ENCODE results near the gene UBTF. TPM values are rescaled to one million over a fixed set of nuclear protein-coding genes. Genes with fewer than 3 reads are reported as not detected.
"Not testable (repeated sequence)": the region's sequence is repeated elsewhere in the genome, so short reads cannot be mapped to it uniquely, and the experiment has no call there.

Gene UBTF
- total RNA-seq, 1 donor from 2014 or later: 40.5 TPM

DNA sequence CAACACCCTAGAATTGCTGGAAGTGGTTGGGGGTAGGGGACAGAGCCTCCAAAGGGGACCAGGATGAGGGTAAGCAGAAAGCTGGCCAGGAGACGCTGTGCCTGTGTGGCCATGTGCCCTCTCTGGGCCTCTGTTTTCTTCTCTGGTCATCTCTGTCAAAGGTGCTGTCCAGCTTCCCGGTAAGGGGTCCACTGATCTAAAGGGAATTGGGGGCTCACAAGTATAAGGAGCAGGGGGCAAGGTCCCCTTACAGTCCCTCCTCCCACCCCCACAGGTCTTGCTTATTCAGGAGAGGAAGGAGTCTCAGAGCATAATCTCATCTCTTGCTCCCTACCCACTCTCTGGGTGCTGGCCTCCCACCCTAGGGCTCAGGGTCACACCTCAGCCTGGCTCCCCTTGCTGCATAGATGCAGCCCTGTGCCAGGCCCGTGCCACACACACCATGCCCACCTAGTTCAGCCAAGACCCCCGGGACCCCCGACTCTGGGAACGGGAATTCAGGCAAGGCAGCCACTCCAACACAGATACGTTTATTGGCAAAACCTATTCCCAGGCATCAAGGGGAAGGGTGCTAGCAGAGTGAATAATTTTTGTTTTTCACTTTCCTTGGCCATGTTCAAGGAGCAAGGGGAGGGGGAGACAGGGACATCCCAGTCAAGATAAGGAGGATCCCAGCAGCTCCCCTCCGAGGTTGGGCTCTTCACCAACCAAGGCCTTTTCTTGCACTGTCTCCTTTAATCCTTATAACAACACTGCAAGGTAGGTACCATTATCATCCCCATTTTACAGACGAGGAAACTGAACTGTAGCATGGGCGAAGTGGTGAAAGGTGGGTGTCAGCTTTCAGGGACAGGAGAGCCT is 28.6 kb upstream of the UBTF start:
- no peak for DNase-seq (ENCODE audit: low read depth in 2 of 2)

- DNase-seq (ENCODE audit: low read depth in 2 of 2): no peak
These were observed 28.0 kb upstream of the UBTF start for GRCh38 chr17:44247440-44247841.

GRCh38 chr17:44241106-44241624 is 21.7 kb upstream of the UBTF start:
- no peak for DNase-seq (ENCODE audit: low read depth in 2 of 2)

DNA sequence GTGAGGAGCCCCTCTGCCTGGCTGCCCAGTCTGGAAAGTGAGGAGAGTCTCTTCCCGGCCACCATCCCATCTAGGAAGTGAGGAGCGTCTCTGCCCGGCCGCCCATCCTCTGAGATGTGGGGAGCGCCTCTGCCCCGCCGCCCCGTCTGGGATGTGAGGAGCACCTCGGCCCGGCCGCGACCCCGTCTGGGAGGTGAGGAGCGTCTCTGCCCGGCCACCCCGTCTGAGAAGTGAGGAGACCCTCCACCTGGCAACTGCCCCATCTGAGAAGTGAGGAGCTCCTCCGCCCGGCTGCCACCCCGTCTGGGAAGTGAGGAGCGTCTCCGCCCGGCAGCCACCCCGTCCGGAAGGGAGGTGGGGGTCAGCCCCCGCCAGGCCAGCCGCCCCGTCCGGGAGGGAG is 18.4 kb upstream of the UBTF start:
- not testable (repeated sequence) for DNase-seq (ENCODE audit: low read depth in 2 of 2)

- DNase-seq (ENCODE audit: low read depth in 2 of 2): peak in 1 of 2 donors; percentile 70
These were observed 17.0 kb upstream of the UBTF start for GRCh38 chr17:44236444-44236991.

DNA sequence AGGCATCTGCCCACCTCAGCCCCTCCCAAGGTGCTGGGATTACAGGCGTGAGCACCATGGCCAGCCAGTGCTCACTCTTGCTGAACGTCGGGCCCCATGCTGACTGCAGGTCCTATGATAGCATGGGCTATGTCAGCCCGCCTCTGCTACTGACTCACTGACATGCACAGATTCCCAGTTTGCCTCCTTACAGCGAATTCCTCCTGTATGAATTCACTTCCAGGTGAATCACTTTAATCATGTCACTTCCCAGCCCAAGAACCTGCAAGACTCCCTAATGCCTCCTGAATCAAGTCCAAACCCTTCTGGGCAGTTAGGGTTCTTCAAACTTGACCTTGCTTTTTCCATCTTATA is 16.1 kb upstream of the UBTF start:
- peak; percentile 50 to 52 for DNase-seq (ENCODE audit: low read depth in 2 of 2)

DNA sequence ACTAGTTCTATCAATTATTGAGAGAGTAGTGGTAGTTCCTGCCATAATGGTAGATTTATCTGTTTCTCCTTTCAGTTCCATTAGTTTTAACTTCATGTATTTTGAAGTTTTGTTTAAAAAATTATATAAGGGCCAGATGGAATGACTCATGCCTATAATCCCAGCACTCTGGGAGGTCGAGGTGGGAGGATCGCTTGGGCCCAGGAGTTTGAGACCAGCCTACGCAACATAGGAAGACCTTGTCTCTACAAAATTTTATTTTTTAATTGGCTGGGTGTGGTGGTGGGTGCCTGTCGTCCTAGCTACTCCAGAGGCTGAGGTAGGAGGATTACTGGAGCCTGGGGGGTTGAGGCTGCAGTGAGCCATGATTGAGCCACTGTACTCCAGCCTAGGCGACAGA is 14.1 kb upstream of the UBTF start:
- DNase-seq (ENCODE audit: low read depth in 2 of 2): no peak

DNA sequence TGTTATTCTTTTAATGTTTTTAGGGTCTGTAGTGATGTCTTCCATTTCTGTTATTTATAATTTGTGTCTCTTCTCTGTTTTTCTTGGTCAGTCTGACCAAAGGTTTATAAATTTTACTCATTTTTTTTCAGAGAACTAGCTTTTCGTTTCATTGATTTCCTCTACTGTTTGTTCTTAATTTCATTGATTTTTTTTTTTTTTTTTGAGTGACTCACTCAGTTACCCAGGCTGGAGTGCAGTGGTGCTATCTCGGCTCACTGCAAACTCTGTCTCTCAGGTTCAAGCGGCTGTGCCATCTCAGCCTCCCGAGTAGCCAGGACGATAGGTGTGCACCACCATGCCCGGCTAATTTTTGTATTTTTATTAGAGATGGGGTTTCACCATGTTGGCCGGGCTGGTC is 12.6 kb upstream of the UBTF start:
- no peak for DNase-seq (ENCODE audit: low read depth in 2 of 2)

GRCh38 chr17:44230140-44230539 is 10.7 kb upstream of the UBTF start:
- peak in 1 of 2 donors; percentile 32 for DNase-seq (ENCODE audit: low read depth in 2 of 2)

DNA sequence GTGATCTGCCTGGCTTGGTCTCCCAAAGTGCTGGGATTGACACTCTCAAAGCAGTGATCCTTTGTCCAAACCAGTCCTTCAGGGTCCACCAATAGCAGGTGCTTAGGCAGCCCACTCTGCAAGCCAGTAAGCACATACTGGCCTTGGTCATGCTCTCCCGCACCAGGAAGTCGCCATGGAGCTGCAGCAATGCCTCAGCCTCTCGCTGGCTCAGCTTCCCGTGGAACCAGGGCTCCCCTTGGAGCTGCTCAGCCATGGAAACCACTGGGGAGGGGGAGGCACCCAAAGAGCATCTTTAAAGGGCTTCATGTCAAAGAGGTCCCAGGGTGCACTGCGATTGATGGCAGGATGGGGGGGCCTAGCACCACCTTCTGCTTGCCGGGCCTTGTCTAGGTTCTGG is 9.6 kb upstream of the UBTF start:
- DNase-seq (ENCODE audit: low read depth in 2 of 2): no peak

GRCh38 chr17:44223541-44224071 is 4.1 kb upstream of the UBTF start:
- DNase-seq (ENCODE audit: low read depth in 2 of 2): peak; percentile 36 to 82

- DNase-seq (ENCODE audit: low read depth in 2 of 2): peak; percentile 68 to 71
These were observed 2.8 kb upstream of the UBTF start for GRCh38 chr17:44222112-44222869.

DNA sequence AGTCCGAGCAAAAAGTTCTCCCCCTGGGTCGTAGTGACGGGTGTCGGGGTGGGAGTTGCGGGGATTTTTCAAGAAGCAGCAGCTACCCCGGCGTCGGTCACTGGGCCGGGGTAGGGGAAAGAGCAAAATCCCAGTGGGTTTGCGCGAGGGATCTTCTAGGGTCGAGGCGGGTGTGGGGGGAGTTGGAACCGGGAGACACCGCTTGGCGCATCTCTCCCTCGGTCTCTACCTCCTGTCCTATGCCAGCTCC is 2.3 kb upstream of the UBTF start:
- DNase-seq (ENCODE audit: low read depth in 2 of 2): no peak

DNA sequence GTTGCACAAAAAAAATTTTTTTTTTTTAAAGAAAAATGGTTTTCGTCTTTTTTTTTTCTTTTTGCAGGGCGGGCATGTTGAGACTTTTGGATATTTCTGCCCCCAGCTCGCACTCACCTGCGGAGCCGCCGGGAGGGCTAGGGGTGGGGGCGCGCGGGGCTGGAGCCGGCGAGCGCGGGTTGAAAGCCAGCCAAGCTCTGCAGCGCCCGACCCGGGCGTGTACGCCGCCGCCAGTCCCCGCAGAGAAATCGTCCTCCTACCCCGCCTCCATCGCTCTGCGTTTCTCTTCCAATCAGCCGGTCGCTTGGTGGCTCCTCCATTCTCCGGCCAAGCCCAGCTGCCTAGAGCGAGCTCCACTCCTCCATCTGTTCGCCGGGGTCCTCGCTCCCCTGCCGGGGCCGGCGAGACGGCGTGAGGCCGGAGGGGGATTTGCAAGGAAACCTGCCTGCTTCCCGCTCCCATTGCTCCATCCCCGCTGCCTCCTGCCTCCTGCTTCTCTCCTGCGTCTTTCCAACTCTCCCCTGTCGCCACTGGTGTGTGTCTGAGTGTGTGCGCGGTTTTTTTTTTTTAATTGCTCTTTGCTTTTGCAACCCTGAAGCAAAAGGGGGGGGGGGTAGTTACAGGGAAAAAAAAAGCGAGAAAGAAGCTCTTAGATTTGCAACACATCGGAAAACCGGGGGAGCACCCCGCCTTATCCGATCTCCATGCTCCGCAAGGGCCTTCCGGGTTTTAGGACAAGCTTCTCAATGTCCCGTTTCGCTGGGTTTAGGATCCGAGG is 1.8 kb upstream of the UBTF start:
- DNase-seq (ENCODE audit: low read depth in 2 of 2): peak; percentile 81

- peak; percentile 55 to 59 for DNase-seq (ENCODE audit: low read depth in 2 of 2)
These were observed 973 bp upstream of the UBTF start for GRCh38 chr17:44220213-44221083.

DNA sequence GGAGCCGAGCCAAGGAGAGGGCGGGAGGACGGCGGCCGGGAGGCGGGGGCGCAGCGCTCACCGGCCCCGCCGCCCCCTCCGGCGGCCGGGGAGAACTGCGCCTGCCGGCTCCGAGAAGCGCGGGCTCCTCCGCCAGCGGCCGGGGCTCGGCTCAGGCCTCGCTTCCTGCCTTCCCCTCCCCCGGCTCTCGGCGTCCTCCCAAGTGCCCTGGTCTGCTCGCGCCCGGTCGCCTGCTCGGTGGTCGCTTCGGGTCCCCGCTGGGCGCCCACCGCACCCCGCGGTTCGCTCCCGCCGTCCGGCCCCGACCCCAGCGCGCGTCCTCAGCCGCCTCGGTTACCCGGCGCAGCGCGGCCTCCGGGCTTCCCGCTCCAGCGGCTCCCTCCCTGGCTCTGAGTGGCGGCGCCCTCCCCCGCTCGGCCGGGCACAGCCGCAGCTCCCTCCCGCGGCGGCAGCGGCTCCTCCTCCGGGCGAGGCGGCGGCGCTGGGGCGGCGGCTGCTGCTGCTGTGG is 313 bp downstream of the UBTF start:
- peak; percentile 76 to 80 for DNase-seq (ENCODE audit: low read depth in 2 of 2)

- DNase-seq (ENCODE audit: low read depth in 2 of 2): peak; percentile 91 to 95
These were observed 949 bp downstream of the UBTF start for GRCh38 chr17:44218344-44219107.

DNA sequence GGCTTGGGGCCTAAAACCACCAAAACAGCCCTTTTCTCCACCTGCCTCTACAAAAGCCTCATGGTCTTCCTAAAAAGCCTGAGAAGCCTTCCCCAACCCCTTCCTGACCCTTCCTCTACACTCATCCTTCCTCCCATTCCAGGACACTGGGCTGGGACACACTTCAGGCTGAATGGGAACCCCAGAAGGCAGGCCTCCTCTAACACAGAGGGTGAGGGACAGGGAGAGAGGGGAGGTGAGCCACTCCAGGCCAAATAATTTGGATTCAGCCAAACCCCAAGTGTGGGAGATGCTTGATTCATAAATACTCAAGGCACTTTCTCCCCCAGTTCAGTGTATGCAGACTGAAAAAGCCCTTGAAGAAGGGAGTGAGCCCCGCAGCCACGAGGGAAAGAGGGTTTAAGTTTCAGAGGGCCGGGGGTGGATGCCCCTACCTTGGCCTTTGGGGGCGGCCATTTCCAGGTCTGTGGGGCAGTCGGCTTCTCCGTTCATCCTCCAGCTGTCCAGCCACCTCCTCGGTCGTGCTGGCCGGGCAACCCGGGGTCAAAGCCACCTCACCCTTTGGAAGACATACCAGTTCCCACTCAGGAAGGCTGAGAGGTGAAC is 1.6 kb downstream of the UBTF start:
- no peak for DNase-seq (ENCODE audit: low read depth in 2 of 2)

GRCh38 chr17:44216694-44217093 is 2.8 kb downstream of the UBTF start:
- DNase-seq (ENCODE audit: low read depth in 2 of 2): peak in 1 of 2 donors; percentile 35

Measured in lung microvascular endothelial cell (primary cell).